IMR-90 (cell line): ENCODE measurements around the gene AKR1D1. TPM values are rescaled to one million over a fixed set of nuclear protein-coding genes. Genes with fewer than 3 reads are reported as not detected.

Experiments used
- ATAC-seq: fragments of 200-7000 bp; cut with Tn5 transposase; 2 replicates; pipeline ENCODE4 v1.9.1; 2020; ENCODE audit warnings: low read depth, mild to moderate bottlenecking, moderate library complexity
- BruUV-seq: library from RNA; stranded (reverse); fragments of 400-500 nt; replicated peaks from 2 replicates; lab custom pipeline; 2021; lab: Mats Ljungman, UMichigan
- CTCF ChIA-PET: fragments of 300-600 bp; formaldehyde crosslinking; extraction: SDS; loops from one replicate; lab custom pipeline; 2021; ENCODE audit warnings: antibody characterized with exemption; lab: Yijun Ruan, JAX
- POLR2A ChIA-PET: fragments of 300-600 bp; sonication (Branson Sonifier 250); formaldehyde crosslinking; loops from one replicate; lab custom pipeline; 2022; ENCODE audit warnings: antibody characterized with exemption; ENCODE audit not compliant: unreplicated experiment; lab: Charles Lee
- DNase-seq: peaks from one replicate; pipeline ENCODE4 v3.0.0; 2013
- H2AFZ ChIP-seq: replicated peaks from 2 replicates; pipeline ENCODE3; 2013; ENCODE audit warnings: low read length, mild to moderate bottlenecking; ENCODE audit not compliant: poor library complexity
- H2AK5ac ChIP-seq: 2 replicates; pipeline ENCODE4 v1.6.1; 2013; ENCODE audit warnings: low read depth, low read length, inconsistent platforms
- H2AK9ac ChIP-seq: replicated peaks from 2 replicates; pipeline ENCODE3; 2013; ENCODE audit warnings: mild to moderate bottlenecking, low read depth, low read length, moderate library complexity; ENCODE audit not compliant: poor library complexity
- H2BK120ac ChIP-seq: 2 replicates; pipeline ENCODE4 v1.6.1; 2013; ENCODE audit warnings: low read depth, low read length, inconsistent platforms
- H2BK15ac ChIP-seq: 3 replicates; pipeline ENCODE4 v1.6.1; 2013; ENCODE audit warnings: low read depth, low read length, inconsistent platforms
- H2BK20ac ChIP-seq: 2 replicates; pipeline ENCODE4 v1.6.1; 2013; ENCODE audit warnings: low read depth, mild to moderate bottlenecking, inconsistent platforms, low read length, moderate library complexity
- H2BK5ac ChIP-seq: 2 replicates; pipeline ENCODE4 v1.6.1; 2013; ENCODE audit warnings: mild to moderate bottlenecking, low read depth, low read length, inconsistent platforms; ENCODE audit not compliant: poor library complexity, severe bottlenecking
- H3K14ac ChIP-seq: replicated peaks from 2 replicates; pipeline ENCODE4 v1.6.1; 2013; ENCODE audit warnings: low read depth, low read length, inconsistent platforms
- H3K18ac ChIP-seq: 2 replicates; pipeline ENCODE4 v1.6.1; 2013; ENCODE audit warnings: low read depth, low read length, control low read depth
- H3K23ac ChIP-seq: 2 replicates; pipeline ENCODE4 v1.6.1; 2013; ENCODE audit warnings: low read depth, low read length, inconsistent platforms
- H3K27ac ChIP-seq: 2 replicates; pipeline ENCODE4 v1.5.1; 2013; ENCODE audit warnings: mild to moderate bottlenecking, control low read depth, low read length; ENCODE audit not compliant: insufficient read depth
- H3K27me3 ChIP-seq: 2 replicates; pipeline ENCODE4 v1.6.1; 2013; ENCODE audit warnings: low read length; ENCODE audit not compliant: control insufficient read depth, insufficient read depth
- H3K36me3 ChIP-seq: 2 replicates; pipeline ENCODE4 v1.6.1; 2013; ENCODE audit warnings: low read length, mixed read lengths; ENCODE audit not compliant: control insufficient read depth, insufficient read depth
- H3K4ac ChIP-seq: 2 replicates; pipeline ENCODE4 v1.6.1; 2013; ENCODE audit warnings: low read depth, low read length, inconsistent platforms
- H3K4me1 ChIP-seq: 2 replicates; pipeline ENCODE4 v1.6.1; 2013; ENCODE audit warnings: low read length, mixed read lengths; ENCODE audit not compliant: control insufficient read depth, insufficient read depth
- H3K4me2 ChIP-seq: 2 replicates; pipeline ENCODE4 v1.6.1; 2013; ENCODE audit warnings: low read depth, mild to moderate bottlenecking, control low read depth, low read length, moderate library complexity
- H3K4me3 ChIP-seq: 2 replicates; pipeline ENCODE4 v1.5.1; 2013; ENCODE audit warnings: low read depth, mild to moderate bottlenecking, control low read depth, low read length, moderate library complexity; ENCODE audit not compliant: insufficient read depth
- H3K56ac ChIP-seq: 2 replicates; pipeline ENCODE4 v1.6.1; 2013; ENCODE audit warnings: low read length, inconsistent platforms; ENCODE audit not compliant: insufficient read depth; ENCODE audit errors: extremely low read depth
- H3K79me1 ChIP-seq, 2 experiments: 2 replicates each; pipeline ENCODE4 v1.6.1; 2013; ENCODE audit warnings: low read length in 2 of 2, inconsistent platforms in 1 of 2, low read depth in 1 of 2
- H3K9ac ChIP-seq: 2 replicates; pipeline ENCODE4 v1.6.1; 2013; ENCODE audit warnings: low read depth, low read length, control low read depth
- H3K9me1 ChIP-seq: 2 replicates; pipeline ENCODE4 v1.6.1; 2013; ENCODE audit warnings: low read length, inconsistent platforms; ENCODE audit not compliant: insufficient read depth
- H3K9me3 ChIP-seq: 2 replicates; pipeline ENCODE4 v1.6.1; 2013; ENCODE audit warnings: low read length; ENCODE audit not compliant: control insufficient read depth, insufficient read depth
- H4K20me1 ChIP-seq: 2 replicates; pipeline ENCODE4 v1.6.1; 2013; ENCODE audit warnings: low read length, inconsistent platforms; ENCODE audit not compliant: insufficient read depth
- H4K5ac ChIP-seq: 2 replicates; pipeline ENCODE4 v1.6.1; 2013; ENCODE audit warnings: mild to moderate bottlenecking, low read depth, low read length, control low read depth
- H4K8ac ChIP-seq, 2 experiments: 2 replicates each; pipeline ENCODE4 v1.6.1; 2013; ENCODE audit warnings: low read depth in 2 of 2, low read length in 2 of 2, control low read depth in 1 of 2, inconsistent platforms in 1 of 2
- H4K91ac ChIP-seq: 2 replicates; pipeline ENCODE4 v1.6.1; 2013; ENCODE audit warnings: low read depth, low read length, inconsistent platforms; ENCODE audit not compliant: insufficient read depth
- BHLHE40 ChIP-seq: fragments of 150-350 bp; IDR thresholded peaks from 2 replicates; pipeline ENCODE4 v1.6.1; 2016; ENCODE audit warnings: mild to moderate bottlenecking, low read depth, low read length
- CHD1 ChIP-seq: IDR thresholded peaks from 2 replicates; pipeline ENCODE4 v1.6.1; 2012; ENCODE audit warnings: low read depth, low read length, improper control_type of control experiment
- FOS ChIP-seq: fragments of 150-350 bp; IDR thresholded peaks from 2 replicates; pipeline ENCODE4 v1.6.1; 2016; ENCODE audit warnings: low read depth, low read length
- MAFK ChIP-seq: IDR thresholded peaks from 2 replicates; pipeline ENCODE4 v1.6.1; 2012; ENCODE audit warnings: low read depth, low read length, improper control_type of control experiment
- MXI1 ChIP-seq: IDR thresholded peaks from 2 replicates; pipeline ENCODE4 v1.6.1; 2012; ENCODE audit warnings: low read depth, mild to moderate bottlenecking, low read length, moderate library complexity, borderline replicate concordance
- POLR2A ChIP-seq: IDR thresholded peaks from 2 replicates; pipeline ENCODE4 v1.6.1; 2012; ENCODE audit warnings: mild to moderate bottlenecking, low read depth, low read length
- RAD21 ChIP-seq: IDR thresholded peaks from 2 replicates; pipeline ENCODE4 v1.6.1; 2012; ENCODE audit warnings: low read length, improper control_type of control experiment
- RCOR1 ChIP-seq: IDR thresholded peaks from 2 replicates; pipeline ENCODE4 v1.6.1; 2012; ENCODE audit warnings: mild to moderate bottlenecking, low read length, improper control_type of control experiment; ENCODE audit not compliant: insufficient replicate concordance
- RFX5 ChIP-seq: IDR thresholded peaks from 2 replicates; pipeline ENCODE4 v1.8.0; 2012; ENCODE audit warnings: low read depth, mild to moderate bottlenecking, low read length, moderate library complexity
- SMC3 ChIP-seq: fragments of 150-350 bp; IDR thresholded peaks from 2 replicates; pipeline ENCODE4 v1.6.1; 2016; ENCODE audit warnings: low read depth, mild to moderate bottlenecking, antibody characterized with exemption, low read length, moderate library complexity
- WGBS, 2 experiments: methylation state at CpG; one replicate each; pipeline versions ENCODE4 v1.1.5 to v1.1.7; 2013; ENCODE audit warnings: missing lambda C conversion rate in 2 of 2; ENCODE audit not compliant: insufficient read length in 1 of 2; ENCODE audit errors: extremely low coverage in 2 of 2; 5-methylcytosine and 5-hydroxymethylcytosine counted together
- dilution Hi-C: fragments of 300-500 bp; cut with HindIII; formaldehyde crosslinking; loops from one replicate; pipeline ENCODE4 v1.14.3; 2018; ENCODE audit warnings: low sequenced_read_pairs; ENCODE audit not compliant: unreplicated experiment
- in situ Hi-C: fragments of 300-500 bp; cut with MboI; formaldehyde crosslinking; loops from 3 replicates; pipeline ENCODE4 v1.14.3; 2019; ENCODE audit warnings: low sequenced_read_pairs, inconsistent platforms, mixed read lengths
- intact Hi-C: fragments of 100-400 bp; cut with micrococcal nuclease; formaldehyde crosslinking; loops from 2 replicates; pipeline ENCODE4 v1.10.0; 2022
- polyA plus RNA-seq, 3 experiments: library from polyadenylated mRNA; depleted of rRNA; stranded (reverse); fragments of >200 nt; gene quantifications; 2 replicates each; pipeline ENCODE4 v1.2.3, GENCODE V29; 2012; ENCODE audit warnings: low replicate concordance in 1 of 3
- total RNA-seq: library from RNA; depleted of rRNA; stranded (reverse); fragments of >200 nt; gene quantifications from 2 replicates; pipeline ENCODE4 v1.2.3, GENCODE V29; 2012
- TF ChIP-seq, protein P1 (sequence below): fragments of 150-350 bp; IDR thresholded peaks from 2 replicates; pipeline ENCODE4 v1.6.1; 2017; ENCODE audit warnings: mild to moderate bottlenecking, antibody characterized with exemption, low read length, low read depth
- TF ChIP-seq, protein P2 (sequence below): conservative IDR thresholded peaks from 2 replicates; pipeline ENCODE4 v1.5.1; 2012; ENCODE audit warnings: mild to moderate bottlenecking, low read depth, low read length, improper control_type of control experiment
- TF ChIP-seq, protein P3 (sequence below): fragments of 150-350 bp; IDR thresholded peaks from 2 replicates; pipeline ENCODE4 v1.6.1; 2016; ENCODE audit warnings: low read depth, mild to moderate bottlenecking, low read length, moderate library complexity, borderline replicate concordance

The AKR1D1 gene
- total and polyA plus RNA-seq, 2 of the 4 experiments (the other 2 are of a cell fraction), result not detected

- Histone ChIP-seq H4K20me1 (no peaks in the 10 kb centered on the region), H2BK15ac (no peak overlapping the region), H3K4me2 (no peak overlapping the region), H3K14ac (no peak overlapping the region), H2BK5ac (no peak overlapping the region), H3K4me3 (no peak overlapping the region), H3K9me3 (no peaks in the 10 kb centered on the region), H2AK9ac (no peak overlapping the region), H3K36me3 (no peaks in the 10 kb centered on the region), H3K4ac (no peak overlapping the region), H3K56ac (no peak overlapping the region), H4K91ac (no peak overlapping the region), H3K27ac (no peak overlapping the region), H4K5ac (no peak overlapping the region), H4K8ac (no peak overlapping the region), H2AFZ (no peak overlapping the region), H3K18ac (no peak overlapping the region), H3K23ac (no peak overlapping the region), H2BK120ac (no peak overlapping the region), H3K4me1 (no peaks in the 10 kb centered on the region), H3K9me1 (no peaks in the 10 kb centered on the region), H2BK20ac (no peak overlapping the region), H3K79me1 (no peaks in the 10 kb centered on the region), H2AK5ac (no peak overlapping the region), H3K27me3 (no peaks in the 10 kb centered on the region), H3K9ac (no peak overlapping the region)
- DNase-seq (no peak), ATAC-seq (no peak)
- TF ChIP-seq RAD21 (no peak), MXI1 (no peak), FOS (no peak), RFX5 (no peak), MAFK (no peak), CHD1 (no peak), SMC3 (no peak), RCOR1 (no peak), POLR2A (no peak), BHLHE40 (no peak)
- TF ChIP-seq, protein P1, sequence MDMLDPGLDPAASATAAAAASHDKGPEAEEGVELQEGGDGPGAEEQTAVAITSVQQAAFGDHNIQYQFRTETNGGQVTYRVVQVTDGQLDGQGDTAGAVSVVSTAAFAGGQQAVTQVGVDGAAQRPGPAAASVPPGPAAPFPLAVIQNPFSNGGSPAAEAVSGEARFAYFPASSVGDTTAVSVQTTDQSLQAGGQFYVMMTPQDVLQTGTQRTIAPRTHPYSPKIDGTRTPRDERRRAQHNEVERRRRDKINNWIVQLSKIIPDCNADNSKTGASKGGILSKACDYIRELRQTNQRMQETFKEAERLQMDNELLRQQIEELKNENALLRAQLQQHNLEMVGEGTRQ, result no peak
- TF ChIP-seq, protein P2, sequence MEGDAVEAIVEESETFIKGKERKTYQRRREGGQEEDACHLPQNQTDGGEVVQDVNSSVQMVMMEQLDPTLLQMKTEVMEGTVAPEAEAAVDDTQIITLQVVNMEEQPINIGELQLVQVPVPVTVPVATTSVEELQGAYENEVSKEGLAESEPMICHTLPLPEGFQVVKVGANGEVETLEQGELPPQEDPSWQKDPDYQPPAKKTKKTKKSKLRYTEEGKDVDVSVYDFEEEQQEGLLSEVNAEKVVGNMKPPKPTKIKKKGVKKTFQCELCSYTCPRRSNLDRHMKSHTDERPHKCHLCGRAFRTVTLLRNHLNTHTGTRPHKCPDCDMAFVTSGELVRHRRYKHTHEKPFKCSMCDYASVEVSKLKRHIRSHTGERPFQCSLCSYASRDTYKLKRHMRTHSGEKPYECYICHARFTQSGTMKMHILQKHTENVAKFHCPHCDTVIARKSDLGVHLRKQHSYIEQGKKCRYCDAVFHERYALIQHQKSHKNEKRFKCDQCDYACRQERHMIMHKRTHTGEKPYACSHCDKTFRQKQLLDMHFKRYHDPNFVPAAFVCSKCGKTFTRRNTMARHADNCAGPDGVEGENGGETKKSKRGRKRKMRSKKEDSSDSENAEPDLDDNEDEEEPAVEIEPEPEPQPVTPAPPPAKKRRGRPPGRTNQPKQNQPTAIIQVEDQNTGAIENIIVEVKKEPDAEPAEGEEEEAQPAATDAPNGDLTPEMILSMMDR, result no peak
- TF ChIP-seq, protein P3, sequence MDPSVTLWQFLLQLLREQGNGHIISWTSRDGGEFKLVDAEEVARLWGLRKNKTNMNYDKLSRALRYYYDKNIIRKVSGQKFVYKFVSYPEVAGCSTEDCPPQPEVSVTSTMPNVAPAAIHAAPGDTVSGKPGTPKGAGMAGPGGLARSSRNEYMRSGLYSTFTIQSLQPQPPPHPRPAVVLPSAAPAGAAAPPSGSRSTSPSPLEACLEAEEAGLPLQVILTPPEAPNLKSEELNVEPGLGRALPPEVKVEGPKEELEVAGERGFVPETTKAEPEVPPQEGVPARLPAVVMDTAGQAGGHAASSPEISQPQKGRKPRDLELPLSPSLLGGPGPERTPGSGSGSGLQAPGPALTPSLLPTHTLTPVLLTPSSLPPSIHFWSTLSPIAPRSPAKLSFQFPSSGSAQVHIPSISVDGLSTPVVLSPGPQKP, result no peak
- 17% methylated on average over 1 of the region's 3 CpGs; no CpG with 5 or more reads in 1 of the 2 experiments for WGBS, 2 experiments
- ChIA-PET POLR2A (no interaction called here), CTCF (no interaction called here)
- in situ Hi-C loops, result no loop called here
- dilution Hi-C loops, result no loop called here
- no TSS peak for BruUV-seq
- intact Hi-C loops, result no loop called here
These were observed 62.0 kb downstream of the AKR1D1 start for GRCh38 chr7:138138244-138138643.
